Pancreas (tissue), 10 donors: ENCODE results near the gene IRAK4. TPM values are rescaled to one million over a fixed set of nuclear protein-coding genes. Genes with fewer than 3 reads are reported as not detected.

Experiments used
- ATAC-seq, 4 donors: fragments of 200-7000 bp; cut with Tn5 transposase; one replicate each; pipeline versions ENCODE4 v1.8.0 to v1.9.1; 2020; ENCODE audit warnings: mild to moderate bottlenecking in 4 of 4, moderate library complexity in 4 of 4
- DNase-seq, 6 donors: peaks; one replicate each; pipeline ENCODE4 v3.0.0-alpha.2; 2020
- FAIRE-seq: peaks from 2 replicates; lab custom pipeline; 2012; peaks lifted over from hg19 to GRCh38; lab: Jason Lieb, UNC
- H3K27ac ChIP-seq, 4 donors: fragments of 200-600 bp; sonication (generic); 1 replicate in 3 of 4; 2 replicates in 1 of 4; pipeline versions ENCODE4 v1.5.0 to v1.8.0; 2020
- H3K27me3 ChIP-seq, 4 donors: fragments of 200-600 bp; one replicate each; pipeline ENCODE4 v1.8.0; 2021
- H3K36me3 ChIP-seq, 3 donors: fragments of 200-600 bp; sonication (generic) in 1 of 3; one replicate each; pipeline versions ENCODE4 v1.5.0 to v1.8.0; 2020 to 2021
- H3K4me1 ChIP-seq, 3 donors: fragments of 200-600 bp; one replicate each; pipeline ENCODE4 v1.8.0; 2021
- H3K4me3 ChIP-seq, 4 donors: fragments of 200-600 bp; sonication (generic) in 2 of 4; one replicate each; pipeline versions ENCODE4 v1.5.0 to v1.8.0; 2020 to 2021
- H3K9me3 ChIP-seq, 4 donors: fragments of 200-600 bp; one replicate each; pipeline ENCODE4 v1.8.0; 2021
- CTCF ChIP-seq, 4 donors: fragments of 200-600 bp; sonication (generic) in 3 of 4; IDR thresholded peaks; one replicate each; pipeline versions ENCODE4 v1.5.0 to v1.8.0; 2021; ENCODE audit warnings: antibody characterized with exemption in 4 of 4
- WGBS, 2 donors: extraction: QIAGEN DNeasy Blood & Tissue Kit; methylation state at CpG; one replicate each; pipeline ENCODE4 v1.1.7; 2013; 5-methylcytosine and 5-hydroxymethylcytosine counted together
- intact Hi-C, 3 donors: fragments of 100-400 bp; cut with DNase I; formaldehyde crosslinking; loops; one replicate each; pipeline versions ENCODE4 v1.11.1 to v1.14.2; 2022
- polyA plus RNA-seq, 2 donors: library from polyadenylated mRNA; stranded (reverse); fragments of 200-250 nt; gene quantifications; one replicate each; pipeline ENCODE4 v1.2.3, GENCODE V29; 2013
- total RNA-seq, 6 donors: library from RNA; stranded (reverse); fragmentation: NEBNext Ultra II Directional in 4 of 6; extraction: Animal tissue kit (Norgen Biotek cat#: 25700) in 4 of 6; gene quantifications; one replicate each; pipeline versions ENCODE4 v1.2.1 to v1.2.4, GENCODE V29; 2021 to 2023
- donor health status: healthy with polysubstance abuse.
- donor health status: DM: no; HTN: no; CAD: no; lungs with moderate emphysema.
- donor health status: DM: no; HTN: no; CAD: no.
- donor health status: control.
- donor health status: control.
- donor health status: Bipolar disorder and iron deficiency.
- donor health status: DM: yes; HTN: yes; CAD: no.
- donor health status: DM: no; HTN: no; CAD: no.
- donor health status: DM: no; HTN: no; CAD: no.
- donor health status: DM: yes; HTN: yes; CAD: no.

The IRAK4 gene
- total and polyA plus RNA-seq, 8 donors, result 9.9 to 23.6 (median 13.7) TPM

- intact Hi-C loops, result no loop called here
- no peaks in the 10 kb centered on the region for H3K27me3 ChIP-seq
- H3K36me3 ChIP-seq, result no peaks in the 10 kb centered on the region
- no peak for TF ChIP-seq CTCF (IDR thresholded peaks at IDR 0.05)
- no peak overlapping the region for H3K4me3 ChIP-seq
- FAIRE-seq, result no peak
- WGBS, 2 donors, result 71 to 81% methylated on average over 1 of the region's 1 CpG
- H3K4me1 ChIP-seq, result no peaks in the 10 kb centered on the region
- no peak overlapping the region for H3K27ac ChIP-seq
- no peak for DNase-seq
- ATAC-seq, result no peak
- H3K9me3 ChIP-seq, result no peaks in the 10 kb centered on the region
Observed at GRCh38 chr12:43827093-43827492, 68.3 kb downstream of the IRAK4 start.

DNA sequence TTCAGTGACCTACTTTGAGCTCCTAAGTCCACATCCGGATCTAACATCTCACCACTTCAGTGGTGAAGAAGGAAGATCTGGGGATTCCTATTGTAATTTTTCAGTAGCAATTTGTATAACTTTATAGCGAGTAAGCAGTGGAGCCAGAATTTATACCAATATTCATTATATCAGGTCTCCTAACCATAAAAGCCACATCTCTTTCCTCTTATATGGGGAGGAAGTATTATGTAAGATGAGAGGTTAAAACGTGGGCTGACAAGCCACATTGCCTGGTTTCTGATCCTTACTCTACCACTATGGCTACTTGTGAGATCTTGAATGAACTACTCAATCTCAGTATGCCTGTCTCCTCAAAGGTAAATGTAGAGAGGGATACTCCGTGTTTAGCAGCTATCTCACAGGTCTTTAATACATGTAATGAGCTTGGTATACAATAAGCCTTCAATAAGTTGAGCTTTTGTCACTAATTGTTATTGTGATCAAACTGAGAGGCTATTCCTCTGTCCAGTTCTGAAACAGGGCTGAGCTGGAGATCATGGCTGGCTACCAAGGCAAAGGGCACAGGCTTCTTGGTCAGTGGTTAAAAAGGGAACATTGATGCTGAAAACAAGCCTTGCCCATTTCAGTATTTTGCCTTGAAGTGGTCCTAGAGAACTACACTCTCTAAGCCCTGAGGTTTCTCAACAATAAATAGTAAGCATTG, 73.9 kb downstream of the IRAK4 start:
- FAIRE-seq, result no peak
- no peak for TF ChIP-seq CTCF (IDR thresholded peaks at IDR 0.05)
- H3K4me3 ChIP-seq, result no peak overlapping the region
- H3K9me3 ChIP-seq, result no peaks in the 10 kb centered on the region
- H3K4me1 ChIP-seq, result peaks cover 0 to 7% (median 0%) of the 10 kb centered on the region in 3 donors
- H3K36me3 ChIP-seq, result no peaks in the 10 kb centered on the region
- intact Hi-C loops, result no loop called here
- H3K27ac ChIP-seq, result no peak overlapping the region
- WGBS, 2 donors, result 72 to 82% methylated on average over 4 of the region's 4 CpGs
- no peak for DNase-seq
- no peak for ATAC-seq
- H3K27me3 ChIP-seq, result no peaks in the 10 kb centered on the region

GRCh38 chr12:43835264-43835655, 76.5 kb downstream of the IRAK4 start:
- FAIRE-seq (no peak), ATAC-seq (peak; percentile 9 to 25 (median 18)), DNase-seq (no peak)
- Histone ChIP-seq H3K27me3 (no peaks in the 10 kb centered on the region), H3K4me3 (peak overlapping the region; percentile 54 to 81 (median 66)), H3K36me3 (no peaks in the 10 kb centered on the region), H3K9me3 (no peaks in the 10 kb centered on the region), H3K4me1 (peaks cover 0 to 12% (median 0%) of the 10 kb centered on the region in 3 donors), H3K27ac (peak overlapping the region; percentile 87 to 96 (median 92))
- WGBS, 2 donors, result 42 to 43% methylated on average over 6 of the region's 6 CpGs
- intact Hi-C loops, result no loop called here
- no peak for TF ChIP-seq CTCF (IDR thresholded peaks at IDR 0.05)

DNA sequence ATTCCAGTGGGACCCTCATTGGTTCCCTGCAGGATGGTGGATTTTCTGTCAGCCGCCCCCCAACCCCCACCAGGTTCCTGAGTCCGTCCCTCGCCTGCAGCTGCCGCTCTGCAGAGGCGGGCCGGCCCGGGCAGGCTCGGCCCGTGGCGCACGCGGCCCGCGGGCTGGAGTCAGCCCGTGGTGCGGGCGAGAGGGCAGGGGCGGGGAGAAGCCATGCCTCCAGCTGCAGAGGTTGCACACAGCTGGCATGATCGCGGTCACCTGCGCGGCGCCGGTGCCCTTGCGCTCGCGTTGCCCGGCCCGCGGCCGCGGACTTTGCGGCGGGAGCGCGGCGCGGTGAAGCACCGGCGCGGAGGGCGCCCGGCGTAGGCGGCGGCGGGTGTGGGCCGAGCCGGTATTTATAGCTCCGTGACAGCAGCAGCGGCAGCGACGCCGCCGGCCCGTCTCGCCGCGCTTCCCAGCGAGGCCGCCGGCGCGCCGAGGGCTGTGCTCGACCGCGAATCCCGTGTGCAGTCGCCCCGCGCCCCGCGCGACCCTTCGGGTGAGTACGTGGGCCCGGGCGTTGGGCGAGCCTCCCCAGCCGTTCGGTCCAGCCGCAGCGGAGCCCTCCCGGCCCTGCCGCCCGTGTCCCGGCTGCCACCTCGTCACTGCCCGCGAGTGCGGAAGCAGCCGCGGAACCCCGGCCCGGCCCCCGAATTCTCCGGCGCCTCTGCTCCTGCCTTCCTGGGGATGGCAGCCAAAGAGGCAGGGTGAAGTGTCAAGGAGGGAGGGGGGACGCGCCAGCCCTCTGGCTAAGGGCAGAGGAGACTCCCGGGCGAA, 77.1 kb downstream of the IRAK4 start, which contains the start of gene TMEM117:
TMEM117 (plus strand) TSS at position 426 of the 819 bp plus-strand sequence.
- DNase-seq (peak; percentile 74 to 90 (median 79)), FAIRE-seq (no peak), ATAC-seq (peak; percentile 86 to 89 (median 88))
- intact Hi-C loops, result no loop called here
- Histone ChIP-seq H3K4me3 (peak within 1 kb of the TSS; percentile 54 to 81 (median 66)), H3K4me1 (peaks cover 0 to 12% (median 0%) of the 10 kb centered on the region in 3 donors), H3K27ac (peak within 1 kb of the TSS; percentile 87 to 96 (median 92)), H3K27me3 (no peaks in the 10 kb centered on the region), H3K9me3 (no peaks in the 10 kb centered on the region), H3K36me3 (no peaks in the 10 kb centered on the region)
- no peak for TF ChIP-seq CTCF (IDR thresholded peaks at IDR 0.05)
- 0% methylated on average over 92 to 103 of the region's 103 CpGs for WGBS, 2 donors
